D721Med (cell line): ENCODE measurements around the gene ACAT1.
"Not testable (repeated sequence)": the region's sequence is repeated elsewhere in the genome, so short reads cannot be mapped to it uniquely, and the experiment has no call there.

Experiments used
- DNase-seq: peaks from one replicate; pipeline ENCODE4 v3.0.0; 2011; ENCODE audit warnings: low spot score; ENCODE audit not compliant: insufficient read length
- FAIRE-seq: peaks from 2 replicates; lab custom pipeline; 2011; peaks lifted over from hg19 to GRCh38; lab: Jason Lieb, UNC
- TF ChIP-seq, protein P1 (sequence below): IDR thresholded peaks from 2 replicates; pipeline ENCODE4 v1.5.1; 2012; ENCODE audit warnings: mild to moderate bottlenecking, control low read depth; ENCODE audit not compliant: insufficient read depth; ENCODE audit errors: missing control alignments

ACAT1 gene

GRCh38 chr11:108101090-108101775, 20.1 kb upstream of the ACAT1 start:
- DNase-seq (no peak), FAIRE-seq (no peak)
- TF ChIP-seq, protein P1, sequence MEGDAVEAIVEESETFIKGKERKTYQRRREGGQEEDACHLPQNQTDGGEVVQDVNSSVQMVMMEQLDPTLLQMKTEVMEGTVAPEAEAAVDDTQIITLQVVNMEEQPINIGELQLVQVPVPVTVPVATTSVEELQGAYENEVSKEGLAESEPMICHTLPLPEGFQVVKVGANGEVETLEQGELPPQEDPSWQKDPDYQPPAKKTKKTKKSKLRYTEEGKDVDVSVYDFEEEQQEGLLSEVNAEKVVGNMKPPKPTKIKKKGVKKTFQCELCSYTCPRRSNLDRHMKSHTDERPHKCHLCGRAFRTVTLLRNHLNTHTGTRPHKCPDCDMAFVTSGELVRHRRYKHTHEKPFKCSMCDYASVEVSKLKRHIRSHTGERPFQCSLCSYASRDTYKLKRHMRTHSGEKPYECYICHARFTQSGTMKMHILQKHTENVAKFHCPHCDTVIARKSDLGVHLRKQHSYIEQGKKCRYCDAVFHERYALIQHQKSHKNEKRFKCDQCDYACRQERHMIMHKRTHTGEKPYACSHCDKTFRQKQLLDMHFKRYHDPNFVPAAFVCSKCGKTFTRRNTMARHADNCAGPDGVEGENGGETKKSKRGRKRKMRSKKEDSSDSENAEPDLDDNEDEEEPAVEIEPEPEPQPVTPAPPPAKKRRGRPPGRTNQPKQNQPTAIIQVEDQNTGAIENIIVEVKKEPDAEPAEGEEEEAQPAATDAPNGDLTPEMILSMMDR: no peak

DNA sequence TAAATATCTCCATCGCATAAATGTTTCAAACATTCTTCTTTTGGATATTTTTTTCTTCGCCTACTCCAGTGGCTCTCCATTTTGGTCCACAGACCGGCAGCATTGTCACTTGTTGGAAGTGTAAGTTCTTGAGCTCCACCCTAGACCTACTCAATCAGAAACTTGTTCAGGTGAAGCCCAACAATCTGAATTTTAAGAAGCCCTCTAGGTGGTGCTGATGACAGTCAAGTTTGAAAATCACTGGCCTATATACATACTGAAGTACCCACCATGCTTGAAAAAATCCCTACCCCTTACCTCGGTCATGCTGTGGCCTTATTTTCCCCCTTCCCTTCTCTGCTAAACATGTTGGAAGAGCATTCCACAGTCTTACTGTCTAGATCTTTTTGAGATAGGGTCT, 10.2 kb upstream of the ACAT1 start:
- DNase-seq: no peak

GRCh38 chr11:108112057-108112456, 9.3 kb upstream of the ACAT1 start:
- no peak for FAIRE-seq
- TF ChIP-seq, protein P1: no peak
- no peak for DNase-seq

More for the DNA sequence above, 10.2 kb upstream of the ACAT1 start:
- no peak for FAIRE-seq
- TF ChIP-seq, protein P1: no peak

DNA sequence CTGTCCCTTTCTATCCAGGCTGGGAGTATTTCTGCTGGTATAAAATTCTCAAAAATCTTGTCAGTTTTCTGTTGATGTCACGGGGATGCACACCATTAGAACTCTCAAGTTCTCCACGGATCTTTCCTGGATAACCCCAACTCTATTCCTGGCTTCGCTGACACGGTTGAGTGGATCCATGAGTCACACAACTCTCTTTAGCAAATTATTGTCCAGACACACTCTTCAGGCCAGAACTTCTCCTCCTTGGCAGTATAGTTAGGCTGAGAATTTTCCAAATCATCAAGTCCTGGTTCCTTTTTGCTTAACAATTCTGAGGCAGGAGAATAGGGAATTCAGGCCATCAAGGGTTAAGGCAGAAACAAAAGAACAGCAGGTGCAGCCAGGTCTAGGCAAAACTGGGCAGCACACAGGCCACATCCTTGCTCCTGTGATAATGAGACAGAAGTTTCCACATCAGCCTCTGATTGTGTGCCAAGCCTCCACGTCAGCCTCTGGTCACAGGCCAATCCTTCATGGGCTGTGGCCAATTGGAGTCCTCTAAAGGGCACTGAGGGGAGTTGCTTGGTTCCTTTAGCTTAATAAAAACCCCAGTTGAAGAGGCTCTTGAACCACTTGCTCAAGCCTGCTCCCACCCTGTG, 5.7 kb upstream of the ACAT1 start:
- DNase-seq (no peak), FAIRE-seq (no peak)
- TF ChIP-seq, protein P1: no peak

GRCh38 chr11:108117746-108118371, 3.5 kb upstream of the ACAT1 start:
- DNase-seq (peak; percentile 34), FAIRE-seq (no peak)
- TF ChIP-seq, protein P1: peak; percentile 64

GRCh38 chr11:108120936-108121273, 462 bp upstream of the ACAT1 start:
- not testable (repeated sequence) for FAIRE-seq, DNase-seq

GRCh38 chr11:108122166-108122628, 830 bp downstream of the ACAT1 start:
- FAIRE-seq (no peak), DNase-seq (no peak)
- TF ChIP-seq, protein P1: no peak
